HG03103 (cell line): ENCODE data around the gene PLSCR4.
A peak's percentile ranks its signal among the peaks of the same experiment; 100 is the strongest.

Experiments used
- ATAC-seq: cut with Tn5 transposase; IDR thresholded peaks from one replicate; pipeline ENCODE4 v1.9.1; 2021; ENCODE audit warnings: low read depth; ENCODE audit not compliant: unreplicated experiment

Gene PLSCR4

GRCh38 chr3:146164071-146164470 lies 86.8 kb downstream of the PLSCR4 start:
- no peak for ATAC-seq

- ATAC-seq, result no peak
Observed at GRCh38 chr3:146163584-146163983, 87.3 kb downstream of the PLSCR4 start.

GRCh38 chr3:146162561-146162960 lies 88.3 kb downstream of the PLSCR4 start:
- no peak for ATAC-seq

GRCh38 chr3:146161663-146162002 lies 89.3 kb downstream of the PLSCR4 start:
- ATAC-seq, result no peak

- peak; percentile 52 for ATAC-seq
Observed at GRCh38 chr3:146160964-146161662, 89.8 kb downstream of the PLSCR4 start, which contains the start of gene PLOD2. TSS of gene PLOD2 (minus strand) at chr3:146161184. CDS start at chr3:146160989, 195 bp downstream.

GRCh38 chr3:146160321-146160963 lies 90.5 kb downstream of the PLSCR4 start:
- ATAC-seq, result no peak

GRCh38 chr3:146159616-146160320 lies 91.1 kb downstream of the PLSCR4 start:
- no peak for ATAC-seq

GRCh38 chr3:146159037-146159436 lies 91.9 kb downstream of the PLSCR4 start:
- ATAC-seq, result no peak

- no peak for ATAC-seq
Observed at GRCh38 chr3:146157325-146158060, 93.4 kb downstream of the PLSCR4 start.

GRCh38 chr3:146156666-146157314 lies 94.1 kb downstream of the PLSCR4 start:
- no peak for ATAC-seq

GRCh38 chr3:146156095-146156494 lies 94.8 kb downstream of the PLSCR4 start:
- no peak for ATAC-seq

- no peak for ATAC-seq
Observed at GRCh38 chr3:146154995-146155394, 95.9 kb downstream of the PLSCR4 start.

- ATAC-seq, result no peak
Observed at GRCh38 chr3:146154316-146154715, 96.6 kb downstream of the PLSCR4 start.

- no peak for ATAC-seq
Observed at GRCh38 chr3:146153429-146153828, 97.5 kb downstream of the PLSCR4 start.

GRCh38 chr3:146152834-146153233 lies 98.1 kb downstream of the PLSCR4 start:
- no peak for ATAC-seq

GRCh38 chr3:146148468-146148931 lies 102.4 kb downstream of the PLSCR4 start:
- ATAC-seq, result no peak

GRCh38 chr3:146145642-146146041 lies 105.3 kb downstream of the PLSCR4 start:
- no peak for ATAC-seq

- no peak for ATAC-seq
Observed at GRCh38 chr3:146142757-146143156, 108.1 kb downstream of the PLSCR4 start.
